Measurements from ENCODE around the gene MT1B.

DNA sequence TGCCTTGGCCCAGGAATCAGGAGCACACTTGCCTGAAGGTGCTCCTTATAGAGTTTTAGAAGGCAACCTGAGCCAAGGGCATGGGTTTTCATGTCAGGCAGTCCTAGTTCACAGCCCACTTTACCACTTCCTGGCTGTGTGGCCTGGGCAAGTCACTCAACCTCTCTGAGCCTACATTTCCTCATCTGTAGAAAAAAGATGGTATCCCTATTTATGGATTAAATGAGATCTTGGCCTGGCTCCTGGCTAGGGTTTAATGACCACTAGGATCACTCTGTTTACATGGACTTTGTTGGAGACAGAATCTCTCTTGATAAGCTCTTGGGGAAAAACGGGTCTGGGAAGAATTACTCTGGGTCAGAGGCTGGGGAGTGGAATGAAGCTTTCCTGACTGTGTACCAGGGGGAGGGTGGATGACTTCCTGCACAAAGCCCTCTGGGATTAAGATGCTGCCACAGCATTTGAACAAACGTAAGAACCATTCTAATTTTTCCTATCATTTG lies 41.0 kb upstream of the MT1B start:
- TF ChIP-seq, protein P1, sequence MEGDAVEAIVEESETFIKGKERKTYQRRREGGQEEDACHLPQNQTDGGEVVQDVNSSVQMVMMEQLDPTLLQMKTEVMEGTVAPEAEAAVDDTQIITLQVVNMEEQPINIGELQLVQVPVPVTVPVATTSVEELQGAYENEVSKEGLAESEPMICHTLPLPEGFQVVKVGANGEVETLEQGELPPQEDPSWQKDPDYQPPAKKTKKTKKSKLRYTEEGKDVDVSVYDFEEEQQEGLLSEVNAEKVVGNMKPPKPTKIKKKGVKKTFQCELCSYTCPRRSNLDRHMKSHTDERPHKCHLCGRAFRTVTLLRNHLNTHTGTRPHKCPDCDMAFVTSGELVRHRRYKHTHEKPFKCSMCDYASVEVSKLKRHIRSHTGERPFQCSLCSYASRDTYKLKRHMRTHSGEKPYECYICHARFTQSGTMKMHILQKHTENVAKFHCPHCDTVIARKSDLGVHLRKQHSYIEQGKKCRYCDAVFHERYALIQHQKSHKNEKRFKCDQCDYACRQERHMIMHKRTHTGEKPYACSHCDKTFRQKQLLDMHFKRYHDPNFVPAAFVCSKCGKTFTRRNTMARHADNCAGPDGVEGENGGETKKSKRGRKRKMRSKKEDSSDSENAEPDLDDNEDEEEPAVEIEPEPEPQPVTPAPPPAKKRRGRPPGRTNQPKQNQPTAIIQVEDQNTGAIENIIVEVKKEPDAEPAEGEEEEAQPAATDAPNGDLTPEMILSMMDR (IDR thresholded peaks at IDR 0.05; ENCODE audit: insufficient read depth, low read depth, low read length): no peak
- no peak for TF ChIP-seq EZH2 (IDR thresholded peaks at IDR 0.05; ENCODE audit: insufficient read depth, low read length)
